ENCODE results near the gene MTTP.

DNA sequence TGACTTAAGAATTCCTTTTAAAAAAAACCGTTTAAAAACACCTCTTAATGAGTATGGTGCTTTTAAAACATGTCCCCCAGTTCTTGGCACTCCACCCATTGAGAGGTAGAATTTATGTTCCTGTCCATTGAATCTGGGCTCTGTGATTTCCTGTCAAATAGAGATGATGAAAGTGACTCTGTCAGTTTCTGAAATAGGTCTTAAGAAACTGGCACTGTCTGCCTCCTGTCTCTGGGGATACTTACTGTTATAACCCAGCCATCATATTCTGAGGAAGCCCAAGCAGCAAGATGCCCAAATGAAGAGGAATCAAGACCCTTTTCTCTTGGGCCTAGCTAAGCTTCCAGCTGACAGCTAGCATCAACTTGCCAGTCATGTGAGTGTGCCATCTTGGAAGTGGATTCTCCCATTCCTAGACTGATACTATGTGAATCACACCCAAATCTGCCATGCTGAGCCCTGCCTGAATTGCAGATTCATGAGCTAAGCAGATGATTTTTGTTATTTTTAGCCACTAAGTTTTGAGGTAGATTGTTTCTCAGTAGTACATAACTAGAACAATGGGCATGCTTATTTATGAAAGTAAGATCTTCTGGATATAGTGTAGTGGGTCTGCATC lies 60.2 kb downstream of the MTTP start:
- TF ChIP-seq CTCF (IDR thresholded peaks at IDR 0.05) (no peak), POLR2AphosphoS5 (IDR thresholded peaks at IDR 0.05) (no peak), POLR2A (IDR thresholded peaks at IDR 0.05) (no peak)

Data from breast epithelium (tissue), 3 donors.